GM12874 (cell line): ENCODE data around the gene SLC9A3.

Experiments
- CTCF ChIP-seq: IDR thresholded peaks from 2 replicates; pipeline ENCODE4 v1.5.1; 2011; ENCODE audit warnings: low read depth, mild to moderate bottlenecking, control low read depth, low read length, moderate library complexity; ENCODE audit not compliant: insufficient read depth

The SLC9A3 gene

GRCh38 chr5:475704-476101 is 48.5 kb downstream of the SLC9A3 start:
- TF ChIP-seq CTCF = no peak

GRCh38 chr5:474840-475661 is 49.2 kb downstream of the SLC9A3 start:
- no peak for TF ChIP-seq CTCF

GRCh38 chr5:473551-474192 is 50.6 kb downstream of the SLC9A3 start:
- no peak for TF ChIP-seq CTCF

GRCh38 chr5:472656-473550 is 51.3 kb downstream of the SLC9A3 start:
- TF ChIP-seq CTCF = no peak

- TF ChIP-seq CTCF = no peak
Observed at GRCh38 chr5:472076-472655, 52.1 kb downstream of the SLC9A3 start.

GRCh38 chr5:471750-472058 is 52.5 kb downstream of the SLC9A3 start:
- no peak for TF ChIP-seq CTCF
